Stimulated activated naive B cell treated with anti-CD40 and anti-IgM and Interleukin-4, amounts not matched to agents 10 μg/mL and 1 μg/mL and 100 μg/mL, for 72 hours (primary cell): ENCODE data around the gene RYR2.

Source experiments
- ATAC-seq, 2 donors: fragments of 150-1000 bp; cut with Tn5 transposase; replicated peaks; 2 replicates each; pipeline ENCODE4 v1.10.0; 2021; ENCODE audit warnings: moderate library complexity in 1 of 2
- DNase-seq: peaks from one replicate; pipeline ENCODE4 v3.0.0; 2021
- H3K27ac Mint-ChIP-seq: one replicate; pipeline ENCODE4 v1.8.0; 2022; ENCODE audit warnings: mild to moderate bottlenecking, mixed read lengths
- H3K27me3 Mint-ChIP-seq, 2 donors: one replicate each; pipeline ENCODE4 v1.8.0; 2022; ENCODE audit warnings: mixed read lengths in 2 of 2
- H3K36me3 Mint-ChIP-seq, 2 donors: one replicate each; pipeline ENCODE4 v1.8.0; 2022; ENCODE audit warnings: mixed read lengths in 2 of 2, mild to moderate bottlenecking in 1 of 2
- H3K4me1 Mint-ChIP-seq, 2 donors: one replicate each; pipeline ENCODE4 v1.8.0; 2022; ENCODE audit warnings: mixed read lengths in 2 of 2, mild to moderate bottlenecking in 1 of 2
- H3K4me3 Mint-ChIP-seq, 2 donors: one replicate each; pipeline ENCODE4 v1.8.0; 2022; ENCODE audit warnings: mild to moderate bottlenecking in 2 of 2, mixed read lengths in 2 of 2, moderate library complexity in 1 of 2
- H3K9me3 Mint-ChIP-seq, 2 donors: one replicate each; pipeline ENCODE4 v1.8.0; 2022; ENCODE audit warnings: mixed read lengths in 2 of 2, mild to moderate bottlenecking in 1 of 2

RYR2 gene

DNA sequence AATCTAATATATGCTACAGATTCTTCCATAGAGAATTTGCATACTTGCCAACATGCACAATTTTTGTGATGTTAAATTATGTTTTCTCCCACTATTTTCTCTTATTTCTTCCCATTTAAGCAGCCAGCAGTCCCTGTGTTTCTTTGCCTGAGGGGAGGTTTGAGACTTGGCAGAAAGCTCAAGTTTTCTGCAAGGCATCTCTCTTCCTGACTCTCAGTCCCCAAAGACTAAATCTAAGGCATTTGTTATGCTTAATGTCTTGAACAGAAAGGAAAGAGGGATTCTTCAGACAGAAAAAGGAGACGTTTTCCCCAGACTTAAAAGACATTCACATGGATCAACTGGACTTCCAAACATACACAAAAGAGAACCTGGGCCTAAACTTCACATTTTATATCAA is 354.4 kb downstream of the RYR2 start:
- ATAC-seq (no peak), DNase-seq (no peak)
- H3K4me1 Mint-ChIP-seq: no peaks in the 10 kb centered on the region
- H3K27ac Mint-ChIP-seq: no peak overlapping the region
- H3K9me3 Mint-ChIP-seq: peaks cover 5 to 8% of the 10 kb centered on the region in 2 donors
- no peaks in the 10 kb centered on the region for H3K27me3 Mint-ChIP-seq
- H3K4me3 Mint-ChIP-seq: no peak overlapping the region
- H3K36me3 Mint-ChIP-seq: no peaks in the 10 kb centered on the region

DNA sequence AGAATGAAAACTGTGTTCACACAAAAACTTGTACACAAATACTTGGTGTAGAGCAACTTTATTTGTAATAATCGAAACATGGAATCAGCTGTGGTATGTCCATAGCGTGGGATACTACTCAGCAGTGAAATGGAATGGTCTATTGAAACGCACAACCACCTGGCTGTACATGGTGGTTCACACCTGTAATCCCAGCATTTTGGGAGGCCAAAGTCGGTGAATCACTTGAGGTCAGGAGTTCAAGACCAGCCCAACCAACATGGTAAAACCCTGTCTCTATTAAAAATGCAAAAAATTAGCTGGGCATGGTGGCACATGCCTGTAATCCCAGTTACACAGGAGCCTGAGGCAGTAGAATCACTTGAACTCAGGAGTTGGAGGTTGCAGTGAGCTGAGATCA is 356.8 kb downstream of the RYR2 start:
- H3K36me3 Mint-ChIP-seq: no peaks in the 10 kb centered on the region
- no peak overlapping the region for H3K27ac Mint-ChIP-seq

DNA sequence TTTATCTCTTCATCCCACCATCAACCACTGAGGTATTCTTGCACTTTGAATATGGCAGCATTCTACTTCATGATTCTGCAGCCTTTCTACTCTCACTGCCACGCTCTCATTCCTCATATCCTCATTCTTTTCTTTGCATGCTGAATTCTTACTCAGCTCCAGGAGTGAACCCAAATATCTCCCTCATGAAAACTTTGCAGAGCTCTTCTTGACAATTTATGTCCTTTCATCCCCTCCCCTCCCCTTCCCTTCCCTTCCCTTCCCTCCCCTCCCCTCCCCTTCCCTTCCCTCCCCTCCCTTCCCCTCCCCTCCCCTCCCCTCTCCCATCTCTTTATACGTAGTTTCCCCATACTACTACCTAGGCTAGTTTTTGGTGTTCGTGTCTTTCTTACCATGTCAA is 363.9 kb downstream of the RYR2 start:
- Mint-ChIP-seq H3K4me1 (no peaks in the 10 kb centered on the region), H3K27me3 (no peaks in the 10 kb centered on the region), H3K36me3 (no peaks in the 10 kb centered on the region), H3K9me3 (peaks cover 10 to 14% of the 10 kb centered on the region in 2 donors), H3K4me3 (no peak overlapping the region), H3K27ac (no peak overlapping the region)
- ATAC-seq: no peak
- DNase-seq: no peak

More for the DNA sequence above, 356.8 kb downstream of the RYR2 start:
- Mint-ChIP-seq H3K9me3 (peaks cover 14% of the 10 kb centered on the region in 2 donors), H3K27me3 (no peaks in the 10 kb centered on the region), H3K4me3 (no peak overlapping the region), H3K4me1 (no peaks in the 10 kb centered on the region)
- no peak for DNase-seq
- no peak for ATAC-seq

DNA sequence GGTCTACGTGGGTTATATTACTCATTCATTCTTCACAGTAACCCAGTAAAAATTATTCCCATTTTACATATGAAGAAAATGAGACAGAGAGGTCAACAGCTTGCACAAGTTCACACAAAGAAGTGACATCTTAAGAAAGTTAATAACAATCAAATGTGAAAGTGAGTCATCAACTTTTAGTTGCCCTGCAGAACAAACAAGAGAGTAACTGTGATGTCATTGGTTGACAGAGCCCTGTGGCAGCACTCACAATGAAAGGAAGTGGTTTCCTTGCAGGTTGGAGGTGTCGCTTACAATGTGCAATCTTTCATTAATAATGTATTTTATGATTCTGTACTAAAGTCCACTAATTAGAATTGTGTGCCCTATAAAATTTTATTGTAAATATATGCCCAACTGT is 369.6 kb downstream of the RYR2 start:
- peaks cover 0 to 10% of the 10 kb centered on the region in 2 donors for H3K9me3 Mint-ChIP-seq
- no peak overlapping the region for H3K4me3 Mint-ChIP-seq
- ATAC-seq: no peak
- no peak overlapping the region for H3K27ac Mint-ChIP-seq
- H3K36me3 Mint-ChIP-seq: no peaks in the 10 kb centered on the region
- H3K4me1 Mint-ChIP-seq: no peaks in the 10 kb centered on the region
- no peak for DNase-seq
- H3K27me3 Mint-ChIP-seq: no peaks in the 10 kb centered on the region

DNA sequence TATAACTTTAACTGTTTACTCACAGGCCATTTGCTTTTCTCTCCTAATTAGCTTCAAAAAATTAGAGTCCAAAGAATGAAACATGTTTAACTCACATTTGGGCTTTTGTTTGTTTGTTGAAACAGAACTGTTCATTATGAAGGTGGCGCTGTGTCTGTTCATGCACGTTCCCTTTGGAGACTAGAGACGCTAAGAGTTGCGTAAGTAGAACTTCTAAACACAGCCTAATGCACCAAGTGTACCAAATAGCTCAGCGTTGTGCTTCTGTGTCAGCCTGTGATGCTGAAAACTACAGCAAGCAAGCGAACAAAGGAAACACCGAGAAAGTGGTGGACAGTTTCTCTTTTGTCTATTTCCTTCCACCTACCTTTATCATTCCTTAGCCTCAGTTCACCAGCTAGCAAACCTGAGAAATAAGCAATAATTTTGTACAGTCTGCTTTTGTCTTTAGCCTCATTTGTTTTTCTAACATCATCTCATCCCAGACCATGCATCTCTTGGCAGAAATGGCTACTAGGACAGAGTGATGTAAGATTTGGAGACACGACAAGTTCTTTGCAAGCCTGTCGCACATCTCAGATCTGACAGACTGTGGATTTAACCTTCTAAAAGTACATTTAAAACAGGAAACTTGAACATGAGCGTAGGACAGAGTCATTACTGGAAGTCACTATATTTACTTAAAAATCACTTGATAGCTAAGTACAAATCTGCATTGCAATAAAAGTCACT is 375.1 kb downstream of the RYR2 start:
- H3K36me3 Mint-ChIP-seq: no peaks in the 10 kb centered on the region
- no peak for ATAC-seq
- H3K4me1 Mint-ChIP-seq: no peaks in the 10 kb centered on the region
- no peak overlapping the region for H3K4me3 Mint-ChIP-seq
- no peaks in the 10 kb centered on the region for H3K27me3 Mint-ChIP-seq
- peaks cover 0 to 6% of the 10 kb centered on the region in 2 donors for H3K9me3 Mint-ChIP-seq
- H3K27ac Mint-ChIP-seq: no peak overlapping the region
- DNase-seq: no peak

DNA sequence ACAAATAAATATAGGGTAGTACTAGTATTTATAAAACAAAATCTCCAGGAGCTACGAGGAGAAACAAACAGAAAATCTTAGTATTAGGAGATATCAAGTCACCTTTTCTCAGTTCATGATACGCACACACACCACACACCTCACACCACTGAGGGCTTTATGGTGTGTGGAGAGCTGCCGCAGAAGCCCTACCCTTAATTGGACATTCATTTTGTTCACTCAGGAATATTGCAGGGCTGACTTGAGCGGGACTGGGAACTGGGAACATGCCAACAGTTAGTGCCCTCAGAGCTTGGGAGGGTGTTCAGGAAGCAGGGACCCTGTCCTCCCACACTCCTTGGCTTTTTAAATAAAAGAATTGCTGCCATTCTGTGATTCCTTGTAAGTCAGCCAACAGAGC is 386.8 kb downstream of the RYR2 start:
- no peak overlapping the region for H3K4me3 Mint-ChIP-seq
- H3K36me3 Mint-ChIP-seq: no peaks in the 10 kb centered on the region
- no peaks in the 10 kb centered on the region for H3K9me3 Mint-ChIP-seq
- no peaks in the 10 kb centered on the region for H3K27me3 Mint-ChIP-seq
- DNase-seq (no peak), ATAC-seq (no peak)
- H3K4me1 Mint-ChIP-seq: no peaks in the 10 kb centered on the region
- H3K27ac Mint-ChIP-seq: no peak overlapping the region

DNA sequence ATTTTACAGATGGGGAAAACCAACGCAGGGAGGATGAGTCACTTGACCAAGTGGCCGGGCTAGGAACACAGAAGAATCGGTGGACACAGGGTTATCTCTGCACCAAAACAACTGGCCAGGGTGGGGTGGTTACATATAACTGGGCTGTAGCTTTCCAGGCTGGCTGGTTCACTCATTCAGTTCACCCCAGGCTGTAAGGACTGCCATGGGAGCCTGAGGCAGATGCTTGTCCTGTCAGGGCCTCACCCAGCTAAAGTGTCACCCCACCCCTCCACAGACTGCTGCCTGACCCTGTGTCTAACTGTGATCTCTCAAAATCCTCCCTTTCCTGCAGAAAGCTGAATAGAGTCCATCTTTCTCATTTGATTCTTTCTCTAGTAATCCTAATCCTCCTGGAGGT is 387.3 kb downstream of the RYR2 start:
- no peaks in the 10 kb centered on the region for H3K4me1 Mint-ChIP-seq

DNA sequence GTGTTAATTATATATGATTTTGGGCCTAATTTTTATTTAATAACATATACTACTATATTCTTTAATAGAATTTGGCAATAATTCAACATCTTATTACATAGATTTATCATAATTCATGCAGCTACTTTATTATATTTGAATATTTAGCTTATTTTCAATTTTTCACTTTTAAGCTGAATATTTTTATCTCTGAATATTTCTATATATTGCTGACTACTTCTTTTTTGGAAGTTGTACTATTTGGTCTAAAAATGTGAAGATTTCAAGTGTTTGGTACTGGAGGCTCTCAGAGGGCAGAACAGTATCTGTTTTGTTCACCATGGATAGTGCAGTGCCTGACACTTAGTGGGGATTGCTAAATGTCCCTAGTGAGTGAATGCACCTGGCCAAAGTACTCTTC is 389.5 kb downstream of the RYR2 start:
- no peak for ATAC-seq
- Mint-ChIP-seq H3K27me3 (no peaks in the 10 kb centered on the region), H3K9me3 (no peaks in the 10 kb centered on the region), H3K27ac (no peak overlapping the region), H3K36me3 (no peaks in the 10 kb centered on the region), H3K4me1 (no peaks in the 10 kb centered on the region), H3K4me3 (no peak overlapping the region)
- DNase-seq: no peak

More for the DNA sequence above, 387.3 kb downstream of the RYR2 start:
- no peaks in the 10 kb centered on the region for H3K27me3 Mint-ChIP-seq
- ATAC-seq (no peak), DNase-seq (no peak)
- no peaks in the 10 kb centered on the region for H3K9me3 Mint-ChIP-seq
- H3K27ac Mint-ChIP-seq: no peak overlapping the region
- no peak overlapping the region for H3K4me3 Mint-ChIP-seq
- no peaks in the 10 kb centered on the region for H3K36me3 Mint-ChIP-seq

DNA sequence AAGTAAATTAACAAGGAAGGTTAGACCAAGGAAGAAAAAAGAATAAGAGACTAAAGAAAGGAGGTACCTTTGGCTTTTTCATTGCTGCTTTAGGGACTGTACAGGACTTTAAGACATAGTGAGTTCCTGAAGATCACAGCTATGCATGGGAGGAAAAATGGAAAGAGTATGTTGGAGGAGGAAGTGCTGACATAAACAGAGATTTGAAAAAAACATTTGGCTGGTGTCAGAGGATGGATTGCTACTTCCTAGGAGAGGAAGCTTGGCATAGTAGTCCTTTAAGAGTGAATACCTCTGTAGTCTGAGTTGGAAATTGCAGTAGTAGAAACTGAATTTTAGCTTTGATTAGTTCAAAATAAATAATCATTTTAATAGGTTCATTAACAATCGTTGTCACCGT is 398.4 kb downstream of the RYR2 start:
- ATAC-seq: no peak
- Mint-ChIP-seq H3K36me3 (no peaks in the 10 kb centered on the region), H3K27ac (no peak overlapping the region), H3K9me3 (peaks cover 0 to 1% of the 10 kb centered on the region in 2 donors), H3K27me3 (no peaks in the 10 kb centered on the region), H3K4me1 (peaks cover 2 to 5% of the 10 kb centered on the region in 2 donors), H3K4me3 (no peak overlapping the region)
- no peak for DNase-seq

DNA sequence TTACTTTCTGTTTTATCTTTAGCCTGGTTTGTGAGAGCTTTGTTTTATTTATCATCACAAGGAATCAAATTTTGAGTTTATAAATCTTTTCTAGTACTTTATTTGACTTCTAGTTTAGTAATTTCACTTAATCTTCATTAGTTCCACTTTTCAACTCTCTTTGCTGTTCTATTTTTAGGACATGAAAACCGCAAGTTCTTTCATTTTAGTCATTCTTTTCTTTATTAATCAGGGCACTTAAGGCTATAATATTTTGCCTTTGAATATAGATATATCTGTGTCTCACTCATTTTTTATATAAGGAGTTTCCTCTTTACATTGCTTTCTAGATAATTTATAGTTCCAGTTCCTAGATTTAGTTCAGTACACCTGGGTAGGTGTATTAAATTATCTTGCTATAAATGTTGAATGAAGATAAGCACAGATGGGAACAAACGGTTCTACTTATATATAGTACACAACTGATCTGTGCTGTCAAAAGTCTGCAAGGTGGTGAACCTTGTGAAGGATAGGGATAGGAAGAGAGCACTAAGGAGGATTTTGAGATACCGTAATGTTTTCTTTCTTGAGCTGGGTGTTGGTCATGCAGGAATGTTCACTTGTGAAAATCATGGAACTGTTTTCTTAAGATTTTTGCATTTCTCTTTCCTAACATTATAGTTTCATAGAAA is 402.3 kb downstream of the RYR2 start:
- peaks cover 0 to 3% of the 10 kb centered on the region in 2 donors for H3K9me3 Mint-ChIP-seq
- ATAC-seq (no peak), DNase-seq (no peak)
- peaks cover 2 to 5% of the 10 kb centered on the region in 2 donors for H3K4me1 Mint-ChIP-seq
- H3K27ac Mint-ChIP-seq: no peak overlapping the region
- H3K4me3 Mint-ChIP-seq: no peak overlapping the region
- no peaks in the 10 kb centered on the region for H3K36me3 Mint-ChIP-seq
- H3K27me3 Mint-ChIP-seq: no peaks in the 10 kb centered on the region

DNA sequence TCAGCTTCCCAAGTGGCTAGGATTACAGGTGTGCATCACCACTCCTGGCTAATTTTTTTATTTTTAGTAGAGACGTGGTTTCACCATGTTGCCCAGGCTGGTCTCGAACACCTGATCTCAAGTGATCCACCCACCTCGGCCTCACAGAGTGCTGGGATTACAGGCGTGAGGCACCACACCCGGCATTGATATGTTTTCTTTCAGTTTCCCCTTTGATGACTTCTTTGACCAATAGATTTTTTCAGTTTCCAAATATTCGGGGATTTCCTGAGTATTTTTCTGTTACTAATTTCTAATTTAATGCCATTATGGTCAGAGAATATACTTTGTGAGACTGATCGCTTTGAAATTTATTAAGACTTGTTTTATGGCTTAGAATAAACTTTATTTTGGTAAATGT is 406.1 kb downstream of the RYR2 start:
- DNase-seq: no peak
- ATAC-seq: no peak
- Mint-ChIP-seq H3K4me3 (no peak overlapping the region), H3K36me3 (no peaks in the 10 kb centered on the region), H3K9me3 (peaks cover 0 to 7% of the 10 kb centered on the region in 2 donors), H3K4me1 (peaks cover 2 to 5% of the 10 kb centered on the region in 2 donors), H3K27ac (no peak overlapping the region), H3K27me3 (no peaks in the 10 kb centered on the region)

DNA sequence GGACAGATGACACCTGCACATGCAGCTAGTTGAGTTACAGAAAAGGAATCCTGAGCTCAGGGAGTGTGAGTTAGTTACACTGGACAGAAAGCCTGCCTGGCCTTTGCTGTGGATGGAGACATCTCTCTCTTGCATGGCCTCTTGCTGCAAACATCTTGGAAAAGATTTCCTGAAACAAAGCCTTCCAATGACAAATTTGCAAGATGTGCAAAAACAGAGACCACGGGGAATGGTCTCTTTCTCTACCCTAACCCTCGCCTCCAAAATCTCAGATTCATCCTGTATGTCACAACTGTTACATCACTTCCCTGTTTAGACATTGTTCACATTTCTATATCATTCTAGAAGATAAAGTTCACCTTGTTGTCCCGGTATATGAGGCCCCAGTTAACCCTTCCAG is 415.6 kb downstream of the RYR2 start:
- Mint-ChIP-seq H3K4me1 (no peaks in the 10 kb centered on the region), H3K4me3 (no peak overlapping the region), H3K27me3 (no peaks in the 10 kb centered on the region), H3K27ac (no peak overlapping the region), H3K36me3 (no peaks in the 10 kb centered on the region), H3K9me3 (peaks cover 0 to 5% of the 10 kb centered on the region in 2 donors)
- ATAC-seq (no peak), DNase-seq (no peak)

DNA sequence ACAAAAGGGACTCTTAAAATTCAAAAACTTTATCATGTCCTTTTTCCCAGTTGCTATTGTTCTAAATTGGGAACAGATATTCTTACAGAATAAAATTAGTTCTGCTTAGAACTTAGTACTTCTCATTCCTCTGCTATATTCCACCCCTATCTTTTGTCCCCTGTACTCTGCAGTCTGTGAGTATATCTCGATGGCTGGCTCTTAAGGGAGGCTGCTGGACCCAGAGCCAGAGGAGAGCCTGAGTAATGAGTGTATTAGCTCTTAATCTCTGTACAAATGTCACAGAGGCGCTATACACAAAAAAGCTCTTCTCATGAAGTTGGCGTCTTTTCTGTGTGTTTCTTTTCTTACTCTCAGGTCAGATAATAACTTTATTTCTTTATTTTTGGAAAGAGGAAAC is 425.3 kb downstream of the RYR2 start:
- ATAC-seq: no peak
- Mint-ChIP-seq H3K4me1 (no peaks in the 10 kb centered on the region), H3K27me3 (no peaks in the 10 kb centered on the region)

DNA sequence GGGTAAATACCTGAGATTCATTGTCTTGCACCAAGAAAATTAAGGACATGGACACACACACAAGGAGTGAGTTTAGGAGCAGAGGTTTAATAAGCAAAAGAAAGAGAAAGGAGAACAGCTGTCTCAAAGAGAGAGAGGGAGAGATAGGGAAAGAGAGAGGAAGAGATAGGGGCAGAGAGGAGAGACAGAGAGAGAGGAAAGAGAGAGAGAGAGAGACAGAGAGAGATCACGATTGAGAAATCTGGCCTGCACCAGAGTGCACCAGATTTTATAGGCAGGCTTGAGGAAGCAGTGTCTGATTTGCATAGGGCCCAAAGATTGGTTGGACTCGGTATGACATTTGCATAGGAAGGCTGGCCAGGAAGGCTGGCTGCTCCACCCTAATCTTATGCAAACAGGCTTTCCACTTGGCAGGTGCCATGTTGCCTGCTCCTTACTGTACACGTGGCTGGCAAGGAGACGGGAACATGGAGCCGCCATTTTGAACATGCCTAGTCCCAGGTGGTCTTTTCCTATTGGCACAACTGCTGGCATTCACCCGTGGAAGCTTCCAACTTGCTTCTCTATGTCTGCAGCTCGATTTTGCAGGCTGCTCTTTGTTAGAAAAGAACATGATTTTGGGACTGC is 428.8 kb downstream of the RYR2 start:
- no peak for ATAC-seq
- no peaks in the 10 kb centered on the region for H3K27me3 Mint-ChIP-seq

More for the DNA sequence above, 425.3 kb downstream of the RYR2 start:
- H3K27ac Mint-ChIP-seq: no peak overlapping the region
- H3K36me3 Mint-ChIP-seq: no peaks in the 10 kb centered on the region
- H3K9me3 Mint-ChIP-seq: peaks cover 0 to 2% of the 10 kb centered on the region in 2 donors
- no peak for DNase-seq
- no peak overlapping the region for H3K4me3 Mint-ChIP-seq

DNA sequence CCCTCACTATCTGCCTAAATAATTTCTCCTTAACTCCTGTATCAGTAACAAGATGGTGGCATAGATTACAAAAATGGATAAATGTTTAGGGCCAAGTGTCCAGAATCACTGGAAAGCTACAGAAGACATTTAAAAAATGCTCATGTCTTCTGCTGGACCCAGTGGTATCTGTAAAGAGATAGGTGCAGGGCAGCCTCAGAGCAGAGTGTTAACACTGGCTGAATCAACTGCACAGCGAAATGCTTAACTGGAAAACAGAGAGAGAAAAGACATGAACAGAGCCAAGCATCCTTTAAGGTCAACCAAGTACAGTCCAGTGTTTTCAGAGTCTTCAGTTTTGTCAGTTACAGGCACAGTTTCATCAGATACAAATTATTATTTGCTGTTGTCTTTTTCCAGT is 429.4 kb downstream of the RYR2 start:
- Mint-ChIP-seq H3K4me1 (no peaks in the 10 kb centered on the region), H3K36me3 (no peaks in the 10 kb centered on the region), H3K27me3 (no peaks in the 10 kb centered on the region), H3K27ac (no peak overlapping the region), H3K9me3 (peaks cover 0 to 2% of the 10 kb centered on the region in 2 donors), H3K4me3 (no peak overlapping the region)
- DNase-seq (no peak), ATAC-seq (no peak)

More for the DNA sequence above, 428.8 kb downstream of the RYR2 start:
- Mint-ChIP-seq H3K9me3 (peaks cover 0 to 2% of the 10 kb centered on the region in 2 donors), H3K36me3 (no peaks in the 10 kb centered on the region), H3K4me3 (no peak overlapping the region), H3K27ac (no peak overlapping the region), H3K4me1 (no peaks in the 10 kb centered on the region)
- DNase-seq: no peak
